H1 (cell line): Measurements from ENCODE around the gene ABCG1.

Source experiments
- POLR2A ChIP-seq, 2 experiments: IDR thresholded peaks; 1 replicate in 1 of 2; 2 replicates in 1 of 2; pipeline ENCODE4 v1.6.1; 2011; ENCODE audit warnings: low read depth in 2 of 2, low read length in 2 of 2, mild to moderate bottlenecking in 2 of 2; ENCODE audit errors: control extremely low read depth in 1 of 2
- TF ChIP-seq, protein P1 (sequence below): IDR thresholded peaks from 2 replicates; pipeline ENCODE4 v1.6.1; 2011; ENCODE audit warnings: low read depth, mild to moderate bottlenecking, low read length; ENCODE audit not compliant: insufficient read depth
- TF ChIP-seq, protein P2 (sequence below), 3 experiments: IDR thresholded peaks; 1 replicate in 2 of 3; 2 replicates in 1 of 3; pipeline versions ENCODE4 v1.5.1 to v1.6.1; 2011; ENCODE audit warnings: low read length in 3 of 3, mild to moderate bottlenecking in 3 of 3, inconsistent platforms in 2 of 3, low read depth in 1 of 3, moderate library complexity in 1 of 3; ENCODE audit not compliant: insufficient read depth in 1 of 3; ENCODE audit errors: control extremely low read depth in 1 of 3

DNA sequence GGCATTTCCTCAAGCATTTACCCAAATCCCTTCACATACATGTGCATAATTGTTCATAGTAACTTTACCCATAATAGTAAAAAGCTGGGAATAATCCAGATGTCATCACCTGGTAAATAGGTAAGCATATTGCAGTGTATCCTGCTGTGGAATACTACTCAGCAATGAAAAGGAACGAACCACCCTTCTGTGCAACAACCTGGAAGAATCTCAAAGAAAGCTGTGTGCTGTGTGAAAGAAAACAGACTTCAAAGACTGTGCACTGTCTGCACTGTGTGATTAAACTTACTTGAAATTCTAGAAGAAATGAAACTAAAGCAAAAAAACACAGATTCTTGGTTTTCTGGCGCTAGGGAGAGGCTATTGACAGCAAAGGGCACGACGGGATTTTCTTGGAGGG, 118.3 kb downstream of the ABCG1 start:
- TF ChIP-seq POLR2A (IDR thresholded peaks at IDR 0.05; ENCODE audit: control extremely low read depth in 1 of 2, low read depth in 2 of 2, low read length in 2 of 2): no peak
- TF ChIP-seq, protein P1, sequence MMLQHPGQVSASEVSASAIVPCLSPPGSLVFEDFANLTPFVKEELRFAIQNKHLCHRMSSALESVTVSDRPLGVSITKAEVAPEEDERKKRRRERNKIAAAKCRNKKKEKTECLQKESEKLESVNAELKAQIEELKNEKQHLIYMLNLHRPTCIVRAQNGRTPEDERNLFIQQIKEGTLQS: no peak
- TF ChIP-seq, protein P2, sequence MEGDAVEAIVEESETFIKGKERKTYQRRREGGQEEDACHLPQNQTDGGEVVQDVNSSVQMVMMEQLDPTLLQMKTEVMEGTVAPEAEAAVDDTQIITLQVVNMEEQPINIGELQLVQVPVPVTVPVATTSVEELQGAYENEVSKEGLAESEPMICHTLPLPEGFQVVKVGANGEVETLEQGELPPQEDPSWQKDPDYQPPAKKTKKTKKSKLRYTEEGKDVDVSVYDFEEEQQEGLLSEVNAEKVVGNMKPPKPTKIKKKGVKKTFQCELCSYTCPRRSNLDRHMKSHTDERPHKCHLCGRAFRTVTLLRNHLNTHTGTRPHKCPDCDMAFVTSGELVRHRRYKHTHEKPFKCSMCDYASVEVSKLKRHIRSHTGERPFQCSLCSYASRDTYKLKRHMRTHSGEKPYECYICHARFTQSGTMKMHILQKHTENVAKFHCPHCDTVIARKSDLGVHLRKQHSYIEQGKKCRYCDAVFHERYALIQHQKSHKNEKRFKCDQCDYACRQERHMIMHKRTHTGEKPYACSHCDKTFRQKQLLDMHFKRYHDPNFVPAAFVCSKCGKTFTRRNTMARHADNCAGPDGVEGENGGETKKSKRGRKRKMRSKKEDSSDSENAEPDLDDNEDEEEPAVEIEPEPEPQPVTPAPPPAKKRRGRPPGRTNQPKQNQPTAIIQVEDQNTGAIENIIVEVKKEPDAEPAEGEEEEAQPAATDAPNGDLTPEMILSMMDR (IDR thresholded peaks at IDR 0.05; ENCODE audit: control extremely low read depth in 1 of 3, insufficient read depth in 1 of 3, low read depth in 1 of 3, low read length in 3 of 3): no peak
